NCI-H2196 (cell line): Measurements from ENCODE around the gene AKR1E2.

ENCODE experiments used
- DNase-seq: peaks from one replicate; lab custom pipeline; 2025; ENCODE audit not compliant: unreplicated experiment; lab: John Stamatoyannopoulos, UW

Gene AKR1E2

DNA sequence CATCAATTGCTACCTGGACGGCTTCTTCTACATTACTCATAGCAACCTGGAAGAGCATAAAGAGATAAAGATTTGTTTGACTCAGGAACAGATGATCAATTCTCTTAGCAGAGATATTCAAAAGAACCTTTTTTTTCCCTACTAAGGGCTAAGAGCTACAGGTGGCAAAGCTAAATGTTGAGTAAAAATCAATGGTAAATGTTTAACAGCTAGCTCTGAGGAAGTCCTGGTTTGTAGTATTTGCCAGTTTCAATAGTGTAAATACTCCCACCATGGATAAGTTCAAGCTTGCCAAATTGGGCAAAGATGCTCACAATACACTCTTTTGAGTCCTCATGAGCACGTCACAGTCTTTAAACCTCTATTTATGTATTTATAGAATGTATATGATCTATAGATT, 64.0 kb downstream of the AKR1E2 start:
- no peak for DNase-seq

DNA sequence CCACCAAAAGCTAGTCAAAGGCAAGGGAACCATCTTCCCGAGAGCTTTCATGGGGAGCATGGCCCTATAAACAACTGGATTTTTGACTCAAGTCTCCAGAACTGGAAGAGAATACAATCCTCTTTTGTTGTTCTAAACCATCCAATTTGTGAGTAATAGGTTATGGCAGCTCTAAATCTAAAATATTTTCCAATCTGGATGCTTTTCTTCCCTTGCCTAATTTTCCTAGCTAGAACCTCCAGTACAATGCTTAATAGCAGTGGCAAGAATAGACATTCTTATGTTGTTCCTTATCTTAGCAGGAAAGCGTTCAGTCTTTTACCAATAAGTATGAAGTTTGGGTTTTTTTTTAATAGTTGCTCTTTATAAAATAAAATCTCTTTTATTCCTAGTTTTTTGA, 66.7 kb downstream of the AKR1E2 start:
- no peak for DNase-seq

DNA sequence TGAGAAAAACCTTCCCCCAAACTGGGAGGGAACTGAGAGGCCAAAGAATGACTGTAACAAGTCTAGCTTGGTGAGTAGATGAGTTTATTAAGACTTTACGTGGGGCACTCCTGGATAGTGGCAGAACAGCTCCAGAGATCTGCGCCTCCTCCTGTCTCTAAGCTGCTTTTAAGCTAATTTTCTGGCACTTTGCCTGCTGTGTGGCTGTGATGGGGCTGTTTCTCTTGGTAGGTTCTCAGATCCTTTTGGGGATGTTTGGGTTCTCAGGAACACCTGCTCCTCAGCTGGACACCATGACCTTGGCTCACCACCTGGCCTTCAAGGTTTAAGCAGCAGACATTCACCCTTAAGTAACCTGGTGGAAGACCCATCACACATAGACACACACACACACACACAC, 68.3 kb downstream of the AKR1E2 start:
- no peak for DNase-seq
